Activated CD4-positive, alpha-beta T cell treated with anti-CD3 and anti-CD28 coated beads for 1 hour (primary cell): Measurements from ENCODE around the gene SLC8A1.

Experiments used
- DNase-seq: peaks from one replicate; pipeline ENCODE4 v3.0.0-alpha.2; 2020

Gene SLC8A1

DNA sequence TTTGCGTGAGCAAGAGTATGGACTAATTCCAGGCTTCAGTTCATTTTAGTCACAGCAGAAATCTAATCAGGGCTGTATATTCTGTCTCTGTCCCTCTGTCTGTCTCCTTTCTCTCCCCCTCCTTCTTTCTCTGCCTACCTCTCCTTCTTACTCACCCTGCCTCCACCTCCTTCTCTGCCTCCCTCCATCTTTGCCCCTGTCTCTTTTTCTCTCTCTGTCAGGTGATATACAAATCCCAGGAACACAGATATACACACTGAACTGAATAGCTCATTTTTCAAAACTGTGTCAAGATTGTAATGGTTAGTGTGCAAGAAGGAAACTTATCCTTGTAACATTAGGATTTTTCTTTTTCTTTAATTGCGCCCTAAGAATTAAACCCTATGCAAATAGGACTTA lies 32.5 kb downstream of the SLC8A1 start:
- DNase-seq, result no peak

DNA sequence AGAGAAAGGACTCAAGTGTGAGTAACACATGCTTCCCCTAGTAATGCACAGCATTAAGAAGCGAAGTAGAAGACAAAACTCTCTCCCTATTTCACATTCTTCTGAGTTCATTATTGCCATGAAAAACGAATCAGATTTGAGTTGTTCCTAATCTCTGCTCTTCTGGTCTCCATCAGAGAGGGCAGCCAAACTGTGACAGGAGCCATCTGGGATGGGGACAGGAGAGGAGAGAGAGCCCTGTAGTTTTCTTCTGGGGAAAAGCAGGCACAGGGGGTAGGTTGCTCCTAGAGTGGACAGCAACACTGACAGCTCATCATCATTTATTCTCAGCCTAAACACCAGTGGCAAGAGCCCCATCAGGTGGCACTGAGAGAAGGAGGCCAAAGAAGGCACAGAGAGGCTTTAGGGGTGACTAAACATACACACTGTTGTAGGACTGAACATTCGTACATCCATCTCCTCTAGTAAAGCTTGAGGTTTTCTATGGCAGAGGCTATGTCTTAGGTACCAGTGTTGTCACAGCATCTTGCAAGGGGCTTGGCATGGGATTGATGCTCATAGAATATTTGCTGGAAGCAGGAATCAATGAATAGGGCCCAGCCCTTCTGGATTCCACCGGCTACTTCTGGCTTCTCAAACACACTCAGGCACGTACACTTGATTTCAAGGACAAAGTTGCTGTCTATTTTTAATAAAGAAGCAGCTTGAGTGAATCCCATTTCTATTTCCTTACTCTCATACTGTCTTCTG lies 33.1 kb downstream of the SLC8A1 start:
- DNase-seq, result no peak

DNA sequence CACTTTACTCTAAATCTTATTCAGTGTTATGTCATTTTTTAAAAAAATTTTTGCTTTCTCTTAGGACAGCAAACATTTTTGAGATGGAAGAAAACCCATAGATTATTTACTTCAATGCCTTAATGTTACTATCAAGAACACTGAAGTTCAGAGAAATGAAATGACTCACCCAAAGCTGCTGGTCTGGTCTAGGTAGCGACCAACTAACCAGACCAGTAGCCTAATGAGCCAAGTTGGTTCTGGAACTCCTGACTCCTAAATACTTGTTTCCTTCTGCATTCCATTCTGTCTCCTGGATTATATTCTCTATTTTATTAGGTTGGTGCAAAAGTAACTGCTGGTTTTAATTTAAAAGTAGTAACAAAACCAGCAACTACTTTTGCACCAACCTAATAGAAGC lies 35.4 kb downstream of the SLC8A1 start:
- no peak for DNase-seq

DNA sequence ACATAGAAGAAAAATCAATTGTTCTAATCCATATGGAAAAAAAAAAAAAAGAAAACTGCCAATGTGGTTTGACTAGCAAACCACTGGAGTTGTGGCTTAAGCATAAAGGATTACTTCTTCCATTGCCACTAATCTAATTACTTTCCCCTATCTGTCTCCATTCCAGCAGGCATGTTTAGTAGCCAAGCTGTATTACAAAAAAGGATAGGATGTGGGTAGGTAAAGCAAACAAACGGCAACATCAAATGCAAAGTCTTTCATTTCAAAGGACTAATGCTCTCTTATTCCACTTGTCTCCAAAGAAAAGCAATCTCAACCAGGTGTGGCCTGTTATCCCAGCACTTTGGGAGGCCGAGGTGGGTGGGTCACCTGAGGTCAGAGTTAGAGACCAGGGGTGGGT lies 36.5 kb downstream of the SLC8A1 start:
- no peak for DNase-seq

DNA sequence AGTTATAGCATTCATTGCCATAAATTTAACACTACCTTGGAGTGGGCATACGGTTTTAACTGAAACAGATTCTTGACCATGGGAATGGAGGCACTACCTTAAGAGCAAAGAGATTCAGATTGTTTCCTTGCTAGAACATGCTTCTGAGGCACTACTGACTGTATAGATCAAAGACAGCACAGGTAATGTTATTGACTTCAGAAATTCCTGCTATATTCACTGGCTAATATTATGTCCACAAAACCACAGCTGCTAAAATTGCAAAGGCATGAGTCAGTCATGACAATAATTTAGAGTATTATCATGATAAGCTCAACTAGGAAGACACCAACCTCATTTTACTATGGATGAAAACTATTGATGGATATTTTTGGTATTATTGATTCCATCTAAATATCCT lies 39.4 kb downstream of the SLC8A1 start:
- DNase-seq, result no peak

DNA sequence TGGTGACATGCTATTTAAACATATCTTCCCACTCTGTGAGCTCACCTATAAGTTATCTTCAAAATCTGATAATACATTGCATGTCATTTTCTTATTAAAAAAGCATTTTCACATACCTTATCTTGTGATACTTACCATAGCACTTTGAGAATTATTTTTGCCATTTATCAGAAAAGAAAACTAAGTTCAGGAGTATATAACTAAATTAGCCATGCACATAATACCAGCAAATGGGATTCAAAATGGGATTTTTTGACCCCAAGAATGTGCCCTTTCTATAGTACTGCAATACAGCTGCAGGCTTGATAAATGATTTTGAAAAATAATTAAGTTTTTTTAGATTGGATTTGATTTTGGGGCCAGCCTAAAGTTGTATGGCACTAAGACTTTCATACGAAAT lies 41.2 kb downstream of the SLC8A1 start:
- no peak for DNase-seq

DNA sequence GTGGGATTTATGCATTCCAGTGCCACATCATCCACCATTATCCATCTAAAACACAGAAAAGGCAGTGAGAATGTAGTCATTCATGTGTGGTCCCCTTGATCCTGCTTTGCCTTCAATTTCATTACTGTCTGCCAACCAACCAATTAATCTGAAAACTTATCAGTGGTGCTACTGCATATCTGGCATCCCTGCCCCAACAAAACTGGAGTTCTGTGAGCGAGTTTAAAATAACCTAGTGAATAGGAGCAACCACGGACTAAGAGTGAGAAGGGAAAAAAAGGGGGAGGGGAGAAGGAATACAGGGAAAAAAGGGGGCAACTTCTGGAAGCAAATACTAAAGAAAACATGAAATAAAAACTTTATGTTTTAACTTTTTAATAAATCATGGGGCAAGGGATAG lies 42.2 kb downstream of the SLC8A1 start:
- no peak for DNase-seq

DNA sequence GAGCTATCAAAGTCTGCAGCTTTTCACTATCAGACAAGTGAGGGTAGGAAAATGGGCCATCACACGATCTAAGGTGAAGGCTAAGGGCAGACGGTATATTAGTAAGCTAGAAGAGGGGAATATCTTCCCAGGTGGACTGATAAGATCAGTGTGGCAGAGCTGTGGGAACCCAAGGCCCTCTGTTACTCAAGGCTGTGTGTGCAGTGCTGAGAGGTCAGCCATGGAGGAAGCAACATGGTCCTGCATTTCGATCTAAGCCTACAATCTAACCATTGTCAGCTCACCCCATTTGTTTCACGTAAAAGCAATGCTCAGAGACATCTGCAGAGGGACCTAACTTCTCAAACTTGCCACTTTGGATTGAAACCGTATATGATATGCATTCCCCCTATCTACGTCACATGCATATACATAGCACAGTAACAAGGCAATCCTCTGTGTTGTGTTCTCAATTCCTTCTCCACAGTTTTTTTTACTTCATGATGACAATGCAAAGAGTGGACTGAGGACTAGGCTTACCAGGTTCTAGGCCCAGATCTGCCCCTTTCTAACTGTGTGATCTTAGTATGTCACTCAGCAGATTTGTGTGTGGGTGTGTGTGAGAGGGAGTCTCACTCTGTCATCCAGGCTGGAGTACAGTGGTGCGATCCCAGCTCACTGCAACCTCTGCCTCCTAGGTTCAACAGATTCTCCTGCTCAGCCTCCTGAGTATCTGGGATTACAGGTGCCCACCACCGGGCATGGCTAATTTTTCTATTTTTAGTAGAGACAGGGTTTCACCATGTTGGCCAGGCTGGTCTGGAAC lies 45.2 kb downstream of the SLC8A1 start:
- no peak for DNase-seq

DNA sequence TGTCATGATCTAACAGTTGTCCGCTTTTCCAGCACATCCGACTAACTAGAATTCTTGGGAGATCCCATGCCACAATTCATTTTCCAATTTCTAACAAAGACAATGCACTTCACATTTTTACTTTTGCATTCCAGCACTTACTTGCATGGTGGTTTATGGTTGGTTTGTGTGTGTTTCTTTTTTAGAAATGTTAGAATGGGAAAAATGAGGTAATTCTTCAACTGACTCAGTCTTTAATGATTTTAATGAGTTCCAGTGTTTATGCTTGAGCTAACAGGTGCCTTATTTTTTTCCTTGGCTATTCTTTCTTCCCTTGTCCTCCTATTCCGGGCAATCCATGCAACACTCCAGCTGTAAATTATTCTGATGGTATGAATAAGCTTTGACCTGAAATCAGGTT lies 46.4 kb downstream of the SLC8A1 start:
- DNase-seq, result no peak

DNA sequence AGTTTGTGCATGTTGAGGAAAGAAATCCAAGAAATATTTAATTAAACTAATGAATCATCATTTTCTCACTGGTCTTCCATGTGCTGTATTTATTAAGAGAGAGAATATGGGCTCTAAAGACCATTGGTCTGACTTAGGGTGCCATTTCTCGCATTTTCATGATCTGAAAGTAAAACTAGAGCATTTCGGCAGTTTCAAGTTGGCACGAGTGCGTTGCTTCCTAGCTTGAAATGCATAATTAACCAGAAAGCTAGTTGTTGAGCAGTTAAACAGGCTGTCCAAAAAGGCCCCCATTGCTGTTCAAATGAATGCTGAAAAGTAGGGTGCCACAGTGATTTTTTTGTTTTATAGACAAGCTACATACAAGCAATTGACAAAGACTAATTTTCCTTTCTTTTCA lies 47.4 kb downstream of the SLC8A1 start:
- no peak for DNase-seq

DNA sequence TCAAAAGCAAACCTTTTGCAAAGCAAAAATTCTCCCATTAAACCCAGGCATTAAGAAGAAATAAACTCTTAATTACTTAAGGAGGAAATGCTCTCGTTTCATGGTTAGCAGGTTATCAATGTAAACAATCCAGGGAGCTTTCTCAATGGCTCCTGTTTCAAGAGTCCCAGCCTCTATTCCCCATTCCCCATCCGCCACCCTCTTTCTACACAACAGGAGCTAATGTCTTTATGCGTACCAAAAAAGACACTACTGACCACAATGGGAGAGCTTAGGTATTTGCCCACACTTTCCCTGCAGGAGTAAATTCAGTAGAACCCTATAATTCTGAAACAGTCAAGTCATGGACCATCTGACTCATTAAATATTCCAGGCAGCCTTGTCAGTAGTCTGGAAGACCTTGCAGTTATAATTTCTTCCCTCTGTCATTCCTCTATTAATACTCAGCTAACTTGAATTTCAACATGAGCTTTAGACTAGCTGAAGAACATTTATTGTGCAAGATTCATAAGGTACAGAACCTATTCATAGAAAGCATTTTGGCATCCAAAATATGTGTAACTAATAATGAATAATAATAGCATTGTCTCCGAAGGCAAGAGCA lies 48.6 kb downstream of the SLC8A1 start:
- no peak for DNase-seq

DNA sequence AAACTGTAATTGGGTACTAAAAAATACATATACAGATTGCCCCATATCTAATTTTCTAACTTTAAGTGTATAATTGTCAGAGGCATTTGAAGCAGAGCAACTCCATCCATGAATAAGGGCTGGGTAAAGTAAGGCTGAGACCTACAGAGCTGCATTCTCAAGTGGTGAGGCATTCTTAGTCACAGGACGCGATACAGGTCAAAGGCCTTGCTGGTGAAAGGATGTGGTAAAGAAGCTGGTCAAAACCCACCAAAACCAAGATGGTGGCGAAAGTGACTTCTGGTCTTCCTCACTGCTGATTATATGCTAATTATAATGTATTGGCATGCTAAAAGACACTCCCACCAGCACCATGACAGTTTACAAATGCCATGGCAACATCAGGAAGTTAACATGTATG lies 50.0 kb downstream of the SLC8A1 start:
- DNase-seq, result no peak

DNA sequence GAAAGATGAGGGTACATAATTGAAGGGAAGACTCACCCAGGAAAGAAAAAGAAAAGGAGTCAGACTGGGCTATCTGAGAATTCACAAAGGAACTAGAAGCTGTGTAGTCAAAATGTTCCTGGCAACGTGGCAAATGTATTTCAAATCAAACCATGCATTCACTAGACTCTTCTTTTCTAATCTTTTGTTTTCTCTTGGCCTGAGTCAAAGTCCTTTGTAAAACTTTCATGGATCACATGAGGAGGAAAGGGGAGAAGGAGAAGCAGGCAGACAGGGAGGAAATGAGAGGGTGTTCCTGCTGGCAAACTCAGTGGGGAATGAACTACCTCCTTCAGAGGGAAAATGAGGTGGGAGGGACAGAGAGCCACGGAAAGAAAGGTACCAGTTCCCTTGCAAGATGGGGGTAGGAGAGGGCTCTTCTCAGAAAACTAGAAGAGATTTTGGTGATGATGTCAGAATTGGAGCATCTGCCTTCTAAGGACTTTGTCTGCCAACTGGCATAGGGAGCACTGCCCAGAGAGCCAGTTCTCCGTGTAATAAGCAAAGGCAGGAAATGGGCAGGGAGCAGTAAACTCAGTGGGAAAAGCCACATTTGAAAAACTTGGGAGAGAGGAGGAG lies 51.4 kb downstream of the SLC8A1 start:
- DNase-seq, result no peak

DNA sequence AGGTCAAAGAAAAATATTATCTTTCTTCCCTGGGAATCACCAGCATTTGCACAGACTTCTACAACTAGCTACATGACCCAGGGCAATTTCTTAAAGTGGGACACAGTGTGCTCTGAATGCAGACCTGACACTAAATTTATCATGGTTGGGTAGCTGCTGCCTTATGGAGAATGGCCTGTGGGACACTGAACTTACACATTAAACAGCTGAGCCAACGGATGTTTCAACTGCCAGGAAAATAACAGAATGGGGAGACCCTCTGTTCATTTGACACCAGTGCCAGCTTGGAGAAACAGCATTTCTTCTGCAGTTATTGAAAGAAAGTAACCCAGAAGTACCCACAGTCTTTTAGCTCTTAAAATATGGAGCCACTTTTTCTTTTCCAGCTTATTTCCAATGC lies 54.1 kb downstream of the SLC8A1 start:
- no peak for DNase-seq

DNA sequence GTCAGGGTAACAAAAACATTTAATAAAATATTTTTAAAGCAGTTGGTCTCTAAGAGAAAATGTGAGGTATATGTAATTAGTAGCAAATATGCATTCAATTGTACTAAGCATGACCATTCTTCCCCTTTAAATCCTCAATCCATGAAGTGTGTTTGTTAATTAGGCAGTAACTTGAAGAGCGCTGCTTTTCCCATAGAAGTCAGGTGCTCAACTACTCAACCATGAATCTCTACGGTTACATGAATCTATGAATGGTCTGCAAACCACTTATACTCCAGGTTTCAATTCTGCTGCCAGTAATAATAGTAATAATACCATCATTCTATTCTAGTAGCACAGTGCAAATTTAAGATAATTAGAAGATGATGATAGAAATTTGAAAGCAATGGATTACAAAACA lies 55.8 kb downstream of the SLC8A1 start:
- DNase-seq, result no peak

DNA sequence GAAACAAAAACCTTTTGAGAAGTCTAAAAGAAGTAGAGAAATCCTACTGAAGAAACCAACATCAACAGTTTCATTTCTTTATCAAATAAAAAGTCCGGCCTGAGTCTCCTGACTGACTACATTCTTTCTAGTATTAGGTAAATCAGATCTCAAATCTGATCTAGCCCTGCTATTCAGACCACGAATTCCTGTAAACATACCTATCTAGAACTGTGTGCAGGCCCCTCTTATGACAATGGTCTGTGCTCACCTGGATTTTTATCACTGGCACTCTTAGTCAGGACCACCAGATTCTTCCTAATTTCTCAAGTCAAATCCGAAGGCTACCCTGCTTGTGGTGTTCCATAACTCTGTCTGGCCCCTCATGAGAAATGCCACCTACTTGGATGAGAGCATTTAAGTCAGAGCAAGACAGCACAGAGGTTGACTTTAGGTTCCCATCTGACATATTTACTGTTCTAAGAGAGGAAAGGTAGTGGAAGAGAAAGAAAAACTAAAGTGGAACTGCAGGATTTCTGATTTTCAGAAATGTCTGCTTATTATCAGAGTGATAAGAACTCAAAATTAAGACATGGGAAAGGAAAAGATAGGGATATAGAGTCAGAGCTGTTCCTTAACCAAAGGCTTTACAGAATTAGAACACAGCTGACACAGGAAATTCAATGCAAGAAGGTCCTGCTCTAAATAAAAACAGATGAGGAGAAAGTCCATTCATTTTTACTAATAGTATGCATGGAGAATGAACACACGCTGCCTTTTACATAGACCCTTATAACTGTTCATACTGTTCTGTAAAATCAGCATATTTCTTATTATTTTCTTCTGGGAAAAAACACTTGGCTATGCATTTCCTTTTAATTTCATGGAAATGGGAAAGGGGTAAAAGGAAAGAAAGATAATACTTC lies 56.5 kb downstream of the SLC8A1 start:
- no peak for DNase-seq

DNA sequence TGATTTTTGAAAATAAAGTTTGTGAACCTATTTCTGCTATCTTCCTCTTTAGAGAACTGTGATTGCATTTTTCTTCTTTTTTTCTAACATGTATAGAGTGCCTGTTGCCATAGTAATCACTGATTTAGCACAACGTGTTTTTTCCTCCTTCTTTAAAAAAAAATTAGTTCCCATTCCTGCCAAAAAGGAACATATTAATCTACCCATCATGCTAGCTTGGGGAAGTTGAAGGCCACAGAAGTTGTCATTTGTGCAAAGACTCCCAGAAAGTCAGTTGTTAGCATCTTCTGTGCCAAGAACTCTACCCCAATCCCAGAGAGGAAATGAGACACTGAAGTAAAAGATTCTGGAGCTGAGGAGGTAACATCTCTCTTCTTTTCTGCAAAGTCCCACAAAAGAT lies 57.3 kb downstream of the SLC8A1 start:
- no peak for DNase-seq

DNA sequence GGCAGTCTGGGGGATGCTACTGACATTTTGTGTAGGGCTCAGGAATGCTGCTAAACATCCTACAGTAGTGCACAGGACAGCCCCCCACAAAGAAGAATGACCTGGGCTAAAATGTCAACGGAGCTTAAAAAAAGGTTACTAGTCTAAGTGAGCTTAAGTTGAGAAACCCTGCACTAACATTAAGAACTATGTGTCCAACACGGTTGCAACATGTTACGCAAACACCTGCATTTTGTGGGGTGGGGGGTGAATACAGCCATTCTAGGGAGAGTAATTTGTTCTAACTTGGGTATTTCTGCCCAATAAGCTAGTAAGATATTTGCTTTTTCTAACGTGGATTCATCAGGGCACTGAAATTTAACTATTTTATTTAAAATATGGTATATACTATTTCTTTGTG lies 57.9 kb downstream of the SLC8A1 start:
- no peak for DNase-seq

DNA sequence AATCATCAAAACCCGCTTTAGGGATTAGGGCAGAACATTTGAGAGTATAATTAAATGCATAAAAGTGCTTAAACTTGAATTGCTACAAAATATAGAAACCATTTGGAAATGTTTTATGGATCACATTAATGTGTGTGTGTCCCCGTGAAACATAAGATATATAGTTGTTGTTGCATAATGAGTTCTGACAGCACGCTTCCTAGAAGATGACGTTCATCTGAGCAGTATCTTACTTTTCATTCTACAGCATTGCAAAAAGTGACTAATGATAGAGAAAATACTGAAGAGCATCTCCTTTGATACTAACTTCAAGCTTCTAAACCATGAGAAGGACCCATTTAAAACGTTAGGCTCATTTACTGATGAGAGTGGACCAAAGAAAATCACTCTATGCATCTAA lies 63.7 kb downstream of the SLC8A1 start:
- DNase-seq, result no peak

DNA sequence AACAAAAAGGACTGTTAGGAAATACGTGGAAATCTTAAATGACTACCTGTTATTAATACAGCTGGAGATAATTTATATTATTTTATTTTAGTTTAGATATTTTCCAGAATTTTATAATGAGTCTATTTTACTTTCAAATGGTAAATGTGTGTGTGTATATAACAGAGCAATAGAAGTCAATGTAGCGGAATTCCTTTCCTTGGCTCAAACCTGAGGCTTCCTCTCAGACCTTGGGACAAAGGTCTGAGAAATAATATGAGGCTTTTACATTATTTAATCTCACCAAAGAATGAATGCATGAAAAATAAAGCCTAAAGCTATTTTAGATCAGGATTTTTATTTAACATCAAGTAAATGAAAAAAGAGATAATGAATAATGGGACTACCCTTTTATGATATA lies 65.7 kb downstream of the SLC8A1 start:
- DNase-seq, result no peak

DNA sequence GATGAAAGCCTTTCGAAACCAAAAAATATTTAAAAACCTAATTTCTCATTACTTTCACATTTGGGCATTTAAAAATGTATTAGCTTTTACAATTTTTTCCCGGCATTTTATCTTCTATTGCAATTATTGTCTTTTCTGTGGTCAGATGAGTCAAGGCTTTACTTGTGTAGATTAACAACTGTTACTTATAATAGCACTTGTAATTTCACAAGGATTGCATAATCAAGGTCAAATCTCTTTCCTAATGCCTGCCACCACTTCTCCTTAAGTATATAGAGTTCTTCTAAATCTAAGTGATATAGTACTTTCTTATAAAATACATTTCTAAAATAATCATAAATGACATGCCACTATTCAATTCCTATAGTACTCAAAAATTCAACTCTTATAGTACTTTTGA lies 67.2 kb downstream of the SLC8A1 start:
- no peak for DNase-seq

DNA sequence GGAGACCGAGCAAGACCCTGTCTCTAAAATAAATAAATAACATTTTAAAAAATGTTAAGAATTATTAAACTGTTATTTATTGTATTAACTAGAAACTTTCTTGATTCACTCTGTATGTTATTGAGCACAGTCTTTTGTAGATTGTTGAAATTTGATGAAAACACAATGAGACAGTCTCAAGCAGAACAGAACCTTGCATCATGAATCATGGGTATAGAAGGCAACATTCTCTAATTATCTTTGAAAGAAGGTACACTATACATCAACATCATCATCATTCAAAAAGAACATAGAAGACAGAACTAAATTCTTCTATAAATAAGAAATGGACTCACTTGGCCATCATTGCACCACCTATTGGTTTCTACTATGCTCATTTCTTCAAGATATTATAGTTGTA lies 67.7 kb downstream of the SLC8A1 start:
- DNase-seq, result no peak

DNA sequence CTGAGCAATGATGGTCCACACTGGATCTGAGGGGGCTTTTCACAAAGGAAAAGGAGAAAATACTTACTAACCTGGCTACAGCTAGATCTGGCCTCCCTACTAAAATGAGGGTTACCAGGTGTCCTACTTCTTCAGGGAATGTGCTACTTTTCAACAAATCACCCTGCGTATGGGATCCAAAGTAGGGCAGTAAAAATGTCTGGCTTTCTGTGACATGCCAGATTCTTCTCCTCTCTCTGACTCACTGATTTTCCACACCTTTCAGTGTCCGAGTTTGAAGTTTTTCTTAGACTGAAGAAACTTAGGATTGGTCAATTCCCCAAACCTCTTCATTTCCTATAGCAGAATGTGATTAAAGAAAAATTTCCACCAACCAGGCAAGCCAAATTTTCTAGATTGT lies 71.2 kb downstream of the SLC8A1 start:
- no peak for DNase-seq
